HEK293 (cell line): ENCODE results near the gene PIBF1.

Experiments used
- CTCF ChIA-PET: fragments of 350-600 bp; formaldehyde crosslinking; extraction: SDS; loops from one replicate; lab custom pipeline; 2021; ENCODE audit warnings: antibody characterized with exemption; lab: Yijun Ruan, JAX
- POLR2A ChIA-PET: fragments of 300-600 bp; formaldehyde crosslinking; extraction: SDS; loops from one replicate; lab custom pipeline; 2020; ENCODE audit warnings: antibody characterized with exemption, inconsistent platforms; lab: Yijun Ruan, JAX
- H3K27ac ChIP-seq: fragments of 200-500 bp; sonication (Bioruptor generic); 2 replicates; pipeline ENCODE4 v1.5.1; 2014; ENCODE audit warnings: low read depth, low read length, control low read depth, inconsistent platforms; ENCODE audit errors: extremely low read depth
- H3K36me3 ChIP-seq, 2 experiments: fragments of 200-500 bp in 1 of 2; sonication (Bioruptor generic) in 1 of 2; 1 replicate in 1 of 2; 2 replicates in 1 of 2; pipeline ENCODE4 v1.5.1; 2014 to 2017; ENCODE audit warnings: inconsistent platforms in 2 of 2, low read length in 2 of 2; ENCODE audit not compliant: control insufficient read depth in 2 of 2, insufficient read depth in 1 of 2
- H3K4me1 ChIP-seq: fragments of 200-500 bp; sonication (Bioruptor generic); 2 replicates; pipeline ENCODE4 v1.5.1; 2014; ENCODE audit warnings: mild to moderate bottlenecking, low read length, inconsistent platforms; ENCODE audit not compliant: control insufficient read depth, insufficient read depth
- H3K4me3 ChIP-seq: 2 replicates; pipeline ENCODE4 v1.5.1; 2011; ENCODE audit warnings: low read depth, mild to moderate bottlenecking, control low read depth, low read length, moderate library complexity
- H3K9me3 ChIP-seq: fragments of 200-500 bp; sonication (Bioruptor generic); 2 replicates; pipeline ENCODE4 v1.5.1; 2014; ENCODE audit warnings: low read depth, low read length, inconsistent platforms; ENCODE audit not compliant: control insufficient read depth, insufficient read depth
- AEBP2 ChIP-seq: fragments of 450-650 bp; formaldehyde crosslinking; IDR thresholded peaks from 2 replicates; pipeline ENCODE4 v1.5.1; 2016; ENCODE audit warnings: missing biosample characterization, missing genetic modification characterization, borderline replicate concordance
- KLF8 ChIP-seq: fragments of 450-650 bp; formaldehyde crosslinking; IDR thresholded peaks from 2 replicates; pipeline ENCODE4 v1.5.1; 2016; ENCODE audit warnings: missing biosample characterization, missing genetic modification characterization
- PATZ1 ChIP-seq: fragments of 450-650 bp; formaldehyde crosslinking; IDR thresholded peaks from 2 replicates; pipeline ENCODE4 v1.5.1; 2016; ENCODE audit warnings: missing biosample characterization, missing genetic modification characterization
- PRDM1 ChIP-seq: fragments of 450-650 bp; formaldehyde crosslinking; IDR thresholded peaks from 2 replicates; pipeline ENCODE4; 2016; ENCODE audit warnings: missing biosample characterization, missing genetic modification characterization
- PRDM10 ChIP-seq: fragments of 450-650 bp; formaldehyde crosslinking; IDR thresholded peaks from 2 replicates; pipeline ENCODE4 v1.5.1; 2016; ENCODE audit warnings: missing biosample characterization, missing genetic modification characterization
- REPIN1 ChIP-seq: fragments of 450-650 bp; formaldehyde crosslinking; IDR thresholded peaks from 2 replicates; pipeline ENCODE4 v1.5.1; 2017; ENCODE audit warnings: missing biosample characterization, missing genetic modification characterization, low read depth
- SCRT1 ChIP-seq: fragments of 450-650 bp; formaldehyde crosslinking; IDR thresholded peaks from 2 replicates; pipeline ENCODE4 v1.5.1; 2016; ENCODE audit warnings: missing biosample characterization, missing genetic modification characterization, borderline replicate concordance
- SCRT2 ChIP-seq: fragments of 450-650 bp; formaldehyde crosslinking; IDR thresholded peaks from 2 replicates; pipeline ENCODE4 v1.5.1; 2016; ENCODE audit warnings: missing biosample characterization, missing genetic modification characterization
- ZBTB11 ChIP-seq: fragments of 450-650 bp; formaldehyde crosslinking; conservative IDR thresholded peaks from 2 replicates; pipeline ENCODE4 v1.5.1; 2016; ENCODE audit warnings: low read depth, missing biosample characterization, missing genetic modification characterization
- ZEB2 ChIP-seq: fragments of 450-650 bp; formaldehyde crosslinking; IDR thresholded peaks from 2 replicates; pipeline ENCODE4 v1.5.1; 2016; ENCODE audit warnings: missing biosample characterization, missing genetic modification characterization
- ZFP37 ChIP-seq: fragments of 450-650 bp; formaldehyde crosslinking; IDR thresholded peaks from 2 replicates; pipeline ENCODE4 v1.5.1; 2016; ENCODE audit warnings: missing biosample characterization, missing genetic modification characterization
- ZNF600 ChIP-seq: fragments of 450-650 bp; formaldehyde crosslinking; IDR thresholded peaks from 2 replicates; pipeline ENCODE4 v1.5.1; 2016; ENCODE audit warnings: missing biosample characterization, missing genetic modification characterization
- ZNF626 ChIP-seq: fragments of 450-650 bp; sonication (Bioruptor Pico); formaldehyde crosslinking; IDR thresholded peaks from 2 replicates; pipeline ENCODE4 v1.5.1; 2018; ENCODE audit warnings: missing biosample characterization, missing genetic modification characterization, inconsistent platforms
- ZNF645 ChIP-seq: fragments of 450-650 bp; formaldehyde crosslinking; IDR thresholded peaks from 2 replicates; pipeline ENCODE4; 2016; ENCODE audit warnings: missing biosample characterization, missing genetic modification characterization
- ZNF654 ChIP-seq: fragments of 450-650 bp; formaldehyde crosslinking; IDR thresholded peaks from 2 replicates; pipeline ENCODE4 v1.5.1; 2016; ENCODE audit warnings: low read depth, missing biosample characterization, missing genetic modification characterization
- ZNF785 ChIP-seq: fragments of 450-650 bp; formaldehyde crosslinking; IDR thresholded peaks from 2 replicates; pipeline ENCODE4 v1.5.1; 2016; ENCODE audit warnings: missing biosample characterization, missing genetic modification characterization
- ZSCAN16 ChIP-seq: fragments of 450-650 bp; formaldehyde crosslinking; IDR thresholded peaks from 2 replicates; pipeline ENCODE4 v1.5.1; 2016; ENCODE audit warnings: missing biosample characterization, missing genetic modification characterization
- TF ChIP-seq, protein P1 (sequence below): fragments of 450-650 bp; formaldehyde crosslinking; IDR thresholded peaks from 2 replicates; pipeline ENCODE4 v1.5.1; 2016; ENCODE audit warnings: missing biosample characterization, missing genetic modification characterization

The PIBF1 gene

GRCh38 chr13:73061473-73061872, 279.5 kb downstream of the PIBF1 start:
- TF ChIP-seq REPIN1 (no peak), ZNF600 (tag by site-specific recombination) (no peak), ZSCAN16 (tag by site-specific recombination) (no peak), KLF8 (tag by site-specific recombination) (no peak), ZNF626 (tag by site-specific recombination) (no peak), PRDM1 (tag by site-specific recombination) (no peak), PRDM10 (tag by site-specific recombination) (peak; percentile 67), ZNF785 (tag by site-specific recombination) (no peak)
- POLR2A ChIA-PET: interaction anchor here (0.5 kb wide), 1 partner anchor 96 kb away, joined by 5 read pairs; no protein-coding TSS in a partner anchor

DNA sequence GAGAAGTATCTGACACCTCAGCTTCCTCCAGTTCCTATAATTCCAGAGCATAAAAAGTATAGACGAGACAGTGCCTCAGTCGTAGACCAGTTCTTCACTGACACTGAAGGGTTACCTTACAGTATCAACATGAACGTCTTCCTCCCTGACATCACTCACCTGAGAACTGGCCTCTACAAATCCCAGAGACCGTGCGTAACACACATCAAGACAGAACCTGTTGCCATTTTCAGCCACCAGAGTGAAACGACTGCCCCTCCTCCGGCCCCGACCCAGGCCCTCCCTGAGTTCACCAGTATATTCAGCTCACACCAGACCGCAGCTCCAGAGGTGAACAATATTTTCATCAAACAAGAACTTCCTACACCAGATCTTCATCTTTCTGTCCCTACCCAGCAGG, 279.9 kb downstream of the PIBF1 start:
- H3K4me1 ChIP-seq: no peaks in the 10 kb centered on the region
- no peaks in the 10 kb centered on the region for H3K9me3 ChIP-seq
- ChIA-PET POLR2A (interaction anchor here (0.5 kb wide), 1 partner anchor 95 kb away, joined by 5 read pairs; no protein-coding TSS in a partner anchor), CTCF (interaction anchor here (0.5 to 0.6 kb wide), 2 partner anchors 234 to 475 kb away, joined by 3 to 4 read pairs; no protein-coding TSS in a partner anchor)
- TF ChIP-seq ZBTB11 (tag by site-specific recombination) (no peak), SCRT2 (peak; percentile 83), SCRT1 (peak; percentile 25; the same call in 1 of the 2 replicates), ZNF654 (no peak)
- TF ChIP-seq, protein P1, sequence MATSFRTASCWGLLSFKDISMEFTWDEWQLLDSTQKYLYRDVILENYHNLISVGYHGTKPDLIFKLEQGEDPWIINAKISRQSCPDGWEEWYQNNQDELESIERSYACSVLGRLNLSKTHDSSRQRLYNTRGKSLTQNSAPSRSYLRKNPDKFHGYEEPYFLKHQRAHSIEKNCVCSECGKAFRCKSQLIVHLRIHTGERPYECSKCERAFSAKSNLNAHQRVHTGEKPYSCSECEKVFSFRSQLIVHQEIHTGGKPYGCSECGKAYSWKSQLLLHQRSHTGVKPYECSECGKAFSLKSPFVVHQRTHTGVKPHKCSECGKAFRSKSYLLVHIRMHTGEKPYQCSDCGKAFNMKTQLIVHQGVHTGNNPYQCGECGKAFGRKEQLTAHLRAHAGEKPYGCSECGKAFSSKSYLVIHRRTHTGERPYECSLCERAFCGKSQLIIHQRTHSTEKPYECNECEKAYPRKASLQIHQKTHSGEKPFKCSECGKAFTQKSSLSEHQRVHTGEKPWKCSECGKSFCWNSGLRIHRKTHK: no peak
- H3K36me3 ChIP-seq: peaks cover 0 to 45% of the 10 kb centered on the region in 2 experiments; a peak in 1 of 3 replicates
- H3K27ac ChIP-seq: no peak overlapping the region
- H3K4me3 ChIP-seq: no peak overlapping the region

More at GRCh38 chr13:73061473-73061872, 279.5 kb downstream of the PIBF1 start:
- CTCF ChIA-PET: interaction anchor here (0.5 to 0.6 kb wide), 2 partner anchors 233 to 475 kb away, joined by 3 to 4 read pairs; no protein-coding TSS in a partner anchor
- H3K36me3 ChIP-seq: peaks cover 0 to 43% of the 10 kb centered on the region in 2 experiments; a peak in 1 of 3 replicates
- peak overlapping the region; percentile 14 for H3K4me3 ChIP-seq
- no peaks in the 10 kb centered on the region for H3K4me1 ChIP-seq
- no peaks in the 10 kb centered on the region for H3K9me3 ChIP-seq
- no peak overlapping the region for H3K27ac ChIP-seq

- no peaks in the 10 kb centered on the region for H3K4me1 ChIP-seq
- POLR2A ChIA-PET: no interaction called here
- H3K9me3 ChIP-seq: no peaks in the 10 kb centered on the region
- H3K36me3 ChIP-seq: peaks cover 0 to 50% of the 10 kb centered on the region in 2 experiments; a peak in 1 of 3 replicates
- CTCF ChIA-PET: no interaction called here
- no peak overlapping the region for H3K4me3 ChIP-seq
- H3K27ac ChIP-seq: no peak overlapping the region
- TF ChIP-seq ZFP37 (tag by site-specific recombination) (no peak), PATZ1 (tag by site-specific recombination) (no peak), ZEB2 (no peak), AEBP2 (no peak), ZNF645 (tag by site-specific recombination) (no peak)
Measured at GRCh38 chr13:73062468-73062867, 280.5 kb downstream of the PIBF1 start.
